IPS DF 19.7 (cell line): ENCODE results near the gene RPL36A.

Experiments
- DNase-seq: peaks from one replicate; pipeline ENCODE4 v3.0.0-alpha.2; 2013; ENCODE audit warnings: low read depth, low spot score

RPL36A gene

GRCh38 chrX:101393530-101394305, 2.9 kb downstream of the RPL36A start:
- DNase-seq: no peak

- no peak for DNase-seq
These were observed 3.6 kb downstream of the RPL36A start for GRCh38 chrX:101394372-101394771.

- no peak for DNase-seq
These were observed 5.0 kb downstream of the RPL36A start for GRCh38 chrX:101395789-101396188.

- no peak for DNase-seq
These were observed 7.0 kb downstream of the RPL36A start for GRCh38 chrX:101397779-101398178.

GRCh38 chrX:101398694-101399093, 7.9 kb downstream of the RPL36A start:
- no peak for DNase-seq

GRCh38 chrX:101399825-101400224, 9.0 kb downstream of the RPL36A start:
- no peak for DNase-seq

GRCh38 chrX:101407167-101407747, 16.4 kb downstream of the RPL36A start:
- no peak for DNase-seq

- DNase-seq: peak; percentile 95
These were observed 17.1 kb downstream of the RPL36A start, which contains the start of the genes GLA and HNRNPH2 for GRCh38 chrX:101407748-101408531. GLA (minus strand) TSS chrX:101407925; CDS start chrX:101407903, 22 bp downstream. HNRNPH2 (plus strand) TSS chrX:101408222; CDS start chrX:101411989, 3,767 bp downstream.

GRCh38 chrX:101408532-101408841, 17.7 kb downstream of the RPL36A start:
- no peak for DNase-seq

GRCh38 chrX:101409043-101409442, 18.2 kb downstream of the RPL36A start:
- DNase-seq: no peak

- DNase-seq: no peak
These were observed 19.6 kb downstream of the RPL36A start for GRCh38 chrX:101410461-101410860.

GRCh38 chrX:101411984-101412383, 21.2 kb downstream of the RPL36A start:
- no peak for DNase-seq

- DNase-seq: no peak
These were observed 24.7 kb downstream of the RPL36A start for GRCh38 chrX:101415180-101416145.

- DNase-seq: no peak
These were observed 25.9 kb downstream of the RPL36A start for GRCh38 chrX:101416691-101417090.

- no peak for DNase-seq
These were observed 26.4 kb downstream of the RPL36A start for GRCh38 chrX:101417190-101417589.

GRCh38 chrX:101417981-101418841, 27.4 kb downstream of the RPL36A start:
- no peak for DNase-seq

GRCh38 chrX:101419489-101419888, 28.7 kb downstream of the RPL36A start:
- DNase-seq: no peak

- no peak for DNase-seq
These were observed 37.1 kb downstream of the RPL36A start for GRCh38 chrX:101427954-101428353.

- DNase-seq: no peak
These were observed 39.1 kb downstream of the RPL36A start for GRCh38 chrX:101429934-101430333.

GRCh38 chrX:101430457-101431078, 39.8 kb downstream of the RPL36A start:
- DNase-seq: no peak
